Measurements from ENCODE around the gene STYXL2. TPM values are rescaled to one million over a fixed set of nuclear protein-coding genes. Genes with fewer than 3 reads are reported as not detected.

The STYXL2 gene
- total and polyA plus RNA-seq, 2 of the 4 experiments (the other 2 are of a cell fraction), result not detected

DNA sequence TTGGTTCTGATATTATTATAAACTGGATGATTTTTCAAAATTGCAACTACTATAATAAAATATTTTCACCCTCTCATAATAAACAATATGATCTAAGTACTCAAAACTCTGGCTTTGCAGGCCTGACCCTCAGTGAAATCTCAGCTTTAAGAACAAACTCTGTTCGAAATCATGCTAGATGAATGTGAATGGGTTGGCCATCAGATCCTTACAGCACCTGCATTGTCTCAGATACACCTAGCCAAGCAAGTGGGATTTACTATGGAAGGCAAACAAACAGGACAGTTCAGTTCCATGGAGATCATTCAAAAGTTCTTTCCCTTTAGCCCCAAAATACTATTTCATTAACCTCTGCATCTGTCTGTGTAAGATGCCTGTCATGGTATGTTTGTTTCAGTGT, 44.8 kb downstream of the STYXL2 start:
- ATAC-seq (ENCODE audit: low read depth) (no peak), DNase-seq (no peak)
- H2AK5ac ChIP-seq (ENCODE audit: low read depth, low read length), result no peak overlapping the region
- TF ChIP-seq POLR2A (IDR thresholded peaks at IDR 0.05; ENCODE audit: low read depth, low read length) (no peak), MAZ (IDR thresholded peaks at IDR 0.05; ENCODE audit: borderline replicate concordance, low read depth, low read length) (no peak), CHD1 (IDR thresholded peaks at IDR 0.05; ENCODE audit: low read depth, low read length) (no peak), CTCF (conservative IDR thresholded peaks at IDR 0.05; ENCODE audit: low read depth, low read length) (no peak), MXI1 (IDR thresholded peaks at IDR 0.05; ENCODE audit: borderline replicate concordance, low read depth, low read length) (no peak), MAFK (IDR thresholded peaks at IDR 0.05; ENCODE audit: low read depth, low read length) (no peak), RAD21 (IDR thresholded peaks at IDR 0.05; ENCODE audit: low read length) (no peak), RCOR1 (IDR thresholded peaks at IDR 0.05; ENCODE audit: insufficient replicate concordance, low read length) (no peak)
- no peak overlapping the region for H3K4ac ChIP-seq (ENCODE audit: low read depth, low read length)
- no peak overlapping the region for H2BK15ac ChIP-seq (ENCODE audit: low read depth, low read length)
- H2AK9ac ChIP-seq (replicated peaks; ENCODE audit: low read depth, low read length, poor library complexity), result no peak overlapping the region
- CTCF ChIA-PET, result no interaction called here
- in situ Hi-C loops (cut with MboI; ENCODE audit: low sequenced_read_pairs), result no loop called here
- no peak overlapping the region for H3K56ac ChIP-seq (ENCODE audit: extremely low read depth, insufficient read depth, low read length)
- H2BK5ac ChIP-seq (ENCODE audit: low read depth, low read length, poor library complexity, severe bottlenecking), result no peak overlapping the region
- no peak overlapping the region for H3K27ac ChIP-seq (ENCODE audit: insufficient read depth, low read length)
- H3K9me3 ChIP-seq (ENCODE audit: control insufficient read depth, insufficient read depth, low read length), result no peaks in the 10 kb centered on the region
- POLR2A ChIA-PET (ENCODE audit: unreplicated experiment), result no interaction called here
- no peaks in the 10 kb centered on the region for H3K79me1 ChIP-seq (ENCODE audit: low read depth in 1 of 2, low read length in 2 of 2)
- no peak overlapping the region for H4K91ac ChIP-seq (ENCODE audit: insufficient read depth, low read depth, low read length)
- dilution Hi-C loops (cut with HindIII; ENCODE audit: low sequenced_read_pairs, unreplicated experiment), result no loop called here
- H3K36me3 ChIP-seq (ENCODE audit: control insufficient read depth, insufficient read depth, low read length), result no peaks in the 10 kb centered on the region
- H2BK120ac ChIP-seq (ENCODE audit: low read depth, low read length), result no peak overlapping the region
- H3K9me1 ChIP-seq (ENCODE audit: insufficient read depth, low read length), result no peaks in the 10 kb centered on the region
- peaks cover 1% of the 10 kb centered on the region; the same call in 1 of the 2 replicates for H3K27me3 ChIP-seq (ENCODE audit: control insufficient read depth, insufficient read depth, low read length)
- H3K23ac ChIP-seq (ENCODE audit: low read depth, low read length), result no peak overlapping the region
- H2AFZ ChIP-seq (replicated peaks; ENCODE audit: low read length, poor library complexity), result no peak overlapping the region
- no TSS peak for BruUV-seq (replicated peaks)
- H3K14ac ChIP-seq (replicated peaks; ENCODE audit: low read depth, low read length), result no peak overlapping the region
- intact Hi-C loops (cut with micrococcal nuclease), result no loop called here
- no peak overlapping the region for H3K18ac ChIP-seq (ENCODE audit: low read depth, low read length)
- H4K8ac ChIP-seq (ENCODE audit: low read depth in 2 of 2, low read length in 2 of 2), result no peak overlapping the region
- H2BK20ac ChIP-seq (ENCODE audit: low read depth, low read length), result no peak overlapping the region
- no peaks in the 10 kb centered on the region for H4K20me1 ChIP-seq (ENCODE audit: insufficient read depth, low read length)
- WGBS, 2 experiments (ENCODE audit: extremely low coverage in 2 of 2, insufficient read length in 1 of 2), result no CpG with 5 or more reads among the region's 1 CpG
- no peak overlapping the region for H3K4me3 ChIP-seq (ENCODE audit: insufficient read depth, low read depth, low read length)
- no peaks in the 10 kb centered on the region for H3K4me1 ChIP-seq (ENCODE audit: control insufficient read depth, insufficient read depth, low read length)
- H4K5ac ChIP-seq (ENCODE audit: low read depth, low read length), result no peak overlapping the region
- H3K9ac ChIP-seq (ENCODE audit: low read depth, low read length), result no peak overlapping the region
- H3K4me2 ChIP-seq (ENCODE audit: low read depth, low read length), result no peak overlapping the region

Data from IMR-90 (cell line).